Tibial nerve (tissue), 4 donors: ENCODE measurements around the gene TENM4.

ENCODE experiments used
- CTCF ChIP-seq, 5 experiments: fragments of 200-600 bp in 3 of 5; fragments of 450-650 bp in 2 of 5; sonication (generic) in 3 of 5; IDR thresholded peaks; one replicate each; pipeline ENCODE4 v1.5.1; 2016 to 2019; ENCODE audit warnings: antibody characterized with exemption in 5 of 5, mild to moderate bottlenecking in 3 of 5, moderate library complexity in 2 of 5
- EP300 ChIP-seq, 2 donors: sonication (generic); formaldehyde crosslinking; IDR thresholded peaks; one replicate each; pipeline ENCODE4 v1.6.1; 2017; ENCODE audit warnings: antibody characterized with exemption in 2 of 2, mild to moderate bottlenecking in 1 of 2
- POLR2A ChIP-seq, 2 donors: fragments of 450-650 bp; IDR thresholded peaks; one replicate each; pipeline ENCODE4 v1.6.1; 2017; ENCODE audit warnings: antibody characterized with exemption in 2 of 2, mild to moderate bottlenecking in 2 of 2, moderate library complexity in 2 of 2

GRCh38 chr11:78851878-78852586 is 588.8 kb downstream of the TENM4 start:
- TF ChIP-seq CTCF (IDR thresholded peaks at IDR 0.05), result no peak
- no peak for TF ChIP-seq POLR2A (IDR thresholded peaks at IDR 0.05)
- TF ChIP-seq EP300 (IDR thresholded peaks at IDR 0.05), result no peak
